ENCODE data around the gene PTGER1. TPM values are rescaled to one million over a fixed set of nuclear protein-coding genes. Genes with fewer than 3 reads are reported as not detected.
"Not testable (repeated sequence)": the region's sequence is repeated elsewhere in the genome, so short reads cannot be mapped to it uniquely, and the experiment has no call there.

Gene PTGER1
- total RNA-seq: 0.13 and 0.25 TPM in 2 replicates

GRCh38 chr19:14475251-14476073 lies at the start of gene PTGER1:
TSS of gene PTGER1 (minus strand) at chr19:14475354. CDS start at chr19:14474320, 1,034 bp downstream.
- DNase-seq (ENCODE audit: low read depth in 2 of 2): peak in 1 of 2 donors; percentile 27

- DNase-seq (ENCODE audit: low read depth in 2 of 2): no peak
Measured at GRCh38 chr19:14520543-14520942, 45.4 kb upstream of the PTGER1 start.

GRCh38 chr19:14519860-14520407 lies 44.8 kb upstream of the PTGER1 start:
- DNase-seq (ENCODE audit: low read depth in 2 of 2): peak; percentile 75 to 82

- no peak for DNase-seq (ENCODE audit: low read depth in 2 of 2)
Measured at GRCh38 chr19:14519245-14519859, 44.2 kb upstream of the PTGER1 start.

- DNase-seq (ENCODE audit: low read depth in 2 of 2): peak in 1 of 2 donors; percentile 80
Measured at GRCh38 chr19:14517840-14518505, 42.8 kb upstream of the PTGER1 start, which contains the start of gene DNAJB1. TSS of gene DNAJB1 (minus strand) at chr19:14518397. CDS start at chr19:14518349, 48 bp downstream.

GRCh38 chr19:14517446-14517839 lies 42.3 kb upstream of the PTGER1 start:
- peak in 1 of 2 donors; percentile 51 for DNase-seq (ENCODE audit: low read depth in 2 of 2)

GRCh38 chr19:14516746-14517438 lies 41.7 kb upstream of the PTGER1 start:
- DNase-seq (ENCODE audit: low read depth in 2 of 2): peak in 1 of 2 donors; percentile 17

GRCh38 chr19:14516048-14516534 lies 40.9 kb upstream of the PTGER1 start:
- no peak for DNase-seq (ENCODE audit: low read depth in 2 of 2)

GRCh38 chr19:14515501-14516047 lies 40.4 kb upstream of the PTGER1 start:
- no peak for DNase-seq (ENCODE audit: low read depth in 2 of 2)

- no peak for DNase-seq (ENCODE audit: low read depth in 2 of 2)
Measured at GRCh38 chr19:14514215-14514863, 39.2 kb upstream of the PTGER1 start.

- no peak for DNase-seq (ENCODE audit: low read depth in 2 of 2)
Measured at GRCh38 chr19:14512406-14512961, 37.3 kb upstream of the PTGER1 start.

- no peak for DNase-seq (ENCODE audit: low read depth in 2 of 2)
Measured at GRCh38 chr19:14511229-14511593, 36.1 kb upstream of the PTGER1 start.

- peak in 1 of 2 donors; percentile 35 for DNase-seq (ENCODE audit: low read depth in 2 of 2)
Measured at GRCh38 chr19:14510311-14511228, 35.4 kb upstream of the PTGER1 start.

GRCh38 chr19:14507704-14508542 lies 32.8 kb upstream of the PTGER1 start:
- DNase-seq (ENCODE audit: low read depth in 2 of 2): peak in 1 of 2 donors; percentile 54

GRCh38 chr19:14505488-14506239 lies 30.5 kb upstream of the PTGER1 start:
- peak in 1 of 2 donors; percentile 43 for DNase-seq (ENCODE audit: low read depth in 2 of 2)

- DNase-seq (ENCODE audit: low read depth in 2 of 2): not testable (repeated sequence)
Measured at GRCh38 chr19:14504575-14504974, 29.4 kb upstream of the PTGER1 start.

- DNase-seq (ENCODE audit: low read depth in 2 of 2): no peak
Measured at GRCh38 chr19:14503285-14503684, 28.1 kb upstream of the PTGER1 start.

All from dermis microvascular lymphatic vessel endothelial cell (primary cell).